ENCODE results near the gene PHLDB1. TPM values are rescaled to one million over a fixed set of nuclear protein-coding genes. Genes with fewer than 3 reads are reported as not detected.

Gene PHLDB1
- total RNA-seq, 1 donor from 2014 or later: 71.8 TPM

- peaks cover 45% of the 10 kb centered on the region for H3K4me1 ChIP-seq
These were observed 28.2 kb downstream of the PHLDB1 start for GRCh38 chr11:118635642-118636041.

GRCh38 chr11:118636569-118637290 is 29.3 kb downstream of the PHLDB1 start:
- Histone ChIP-seq H3K4me3 (no peak overlapping the region), H3K9me3 (no peaks in the 10 kb centered on the region), H3K4me1 (peaks cover 35% of the 10 kb centered on the region), H3K27ac (no peak overlapping the region), H3K36me3 (peaks cover 72% of the 10 kb centered on the region), H3K27me3 (ENCODE audit: low read depth) (no peaks in the 10 kb centered on the region)
- DNase-seq (no peak), ATAC-seq (no peak)
- intact Hi-C loops (cut with DNase I): no loop called here
- TF ChIP-seq CTCF (IDR thresholded peaks at IDR 0.05): no peak

More at GRCh38 chr11:118635642-118636041, 28.2 kb downstream of the PHLDB1 start:
- intact Hi-C loops (cut with DNase I): no loop called here
- Histone ChIP-seq H3K27ac (peak overlapping the region; percentile 76), H3K36me3 (peaks cover 71% of the 10 kb centered on the region), H3K27me3 (ENCODE audit: low read depth) (no peaks in the 10 kb centered on the region), H3K9me3 (no peaks in the 10 kb centered on the region), H3K4me3 (no peak overlapping the region)
- no peak for DNase-seq
- ATAC-seq: no peak
- TF ChIP-seq CTCF (IDR thresholded peaks at IDR 0.05): no peak

GRCh38 chr11:118638726-118639125 is 31.3 kb downstream of the PHLDB1 start:
- DNase-seq (no peak), ATAC-seq (no peak)
- Histone ChIP-seq H3K9me3 (no peaks in the 10 kb centered on the region), H3K4me1 (peaks cover 20% of the 10 kb centered on the region), H3K4me3 (no peak overlapping the region), H3K36me3 (peaks cover 83% of the 10 kb centered on the region), H3K27ac (no peak overlapping the region), H3K27me3 (ENCODE audit: low read depth) (no peaks in the 10 kb centered on the region)
- TF ChIP-seq CTCF (IDR thresholded peaks at IDR 0.05): no peak
- intact Hi-C loops (cut with DNase I): no loop called here

- no peak overlapping the region for H3K27ac ChIP-seq
- H3K4me1 ChIP-seq: peaks cover 10% of the 10 kb centered on the region
- no peak for TF ChIP-seq CTCF (IDR thresholded peaks at IDR 0.05)
- DNase-seq: no peak
- no peaks in the 10 kb centered on the region for H3K27me3 ChIP-seq (ENCODE audit: low read depth)
- ATAC-seq: no peak
- H3K9me3 ChIP-seq: no peaks in the 10 kb centered on the region
- peaks cover 94% of the 10 kb centered on the region for H3K36me3 ChIP-seq
- intact Hi-C loops (cut with DNase I): no loop called here
- no peak overlapping the region for H3K4me3 ChIP-seq
These were observed 32.5 kb downstream of the PHLDB1 start for GRCh38 chr11:118639899-118640298.

- intact Hi-C loops (cut with DNase I): no loop called here
- Histone ChIP-seq H3K9me3 (no peaks in the 10 kb centered on the region), H3K4me3 (no peak overlapping the region), H3K27me3 (ENCODE audit: low read depth) (no peaks in the 10 kb centered on the region), H3K4me1 (peaks cover 4% of the 10 kb centered on the region), H3K36me3 (peaks cover 94% of the 10 kb centered on the region), H3K27ac (no peak overlapping the region)
- ATAC-seq: peak in 1 of 2 donors; percentile 10
- no peak for TF ChIP-seq CTCF (IDR thresholded peaks at IDR 0.05)
- DNase-seq: no peak
These were observed 33.1 kb downstream of the PHLDB1 start for GRCh38 chr11:118640332-118641154.

Measured in lower lobe of right lung (tissue), 2 donors.